Peyer's patch (tissue), 4 donors: ENCODE results near the gene CLDN6.

Source experiments
- POLR2A ChIP-seq, 2 donors: fragments of 450-650 bp; IDR thresholded peaks; one replicate each; pipeline ENCODE4 v1.5.1; 2017; ENCODE audit warnings: antibody characterized with exemption in 2 of 2, mild to moderate bottlenecking in 2 of 2, moderate library complexity in 2 of 2
- TF ChIP-seq, protein P1 (sequence below), 6 experiments: fragments of 450-650 bp in 4 of 6; fragments of 200-600 bp in 2 of 6; sonication (generic) in 1 of 6; IDR thresholded peaks; one replicate each; pipeline ENCODE4 v1.5.1; 2017 to 2019; ENCODE audit warnings: antibody characterized with exemption in 6 of 6, mild to moderate bottlenecking in 3 of 6, moderate library complexity in 1 of 6

GRCh38 chr16:3059041-3059722 is 41.2 kb upstream of the CLDN6 start:
- TF ChIP-seq, protein P1, sequence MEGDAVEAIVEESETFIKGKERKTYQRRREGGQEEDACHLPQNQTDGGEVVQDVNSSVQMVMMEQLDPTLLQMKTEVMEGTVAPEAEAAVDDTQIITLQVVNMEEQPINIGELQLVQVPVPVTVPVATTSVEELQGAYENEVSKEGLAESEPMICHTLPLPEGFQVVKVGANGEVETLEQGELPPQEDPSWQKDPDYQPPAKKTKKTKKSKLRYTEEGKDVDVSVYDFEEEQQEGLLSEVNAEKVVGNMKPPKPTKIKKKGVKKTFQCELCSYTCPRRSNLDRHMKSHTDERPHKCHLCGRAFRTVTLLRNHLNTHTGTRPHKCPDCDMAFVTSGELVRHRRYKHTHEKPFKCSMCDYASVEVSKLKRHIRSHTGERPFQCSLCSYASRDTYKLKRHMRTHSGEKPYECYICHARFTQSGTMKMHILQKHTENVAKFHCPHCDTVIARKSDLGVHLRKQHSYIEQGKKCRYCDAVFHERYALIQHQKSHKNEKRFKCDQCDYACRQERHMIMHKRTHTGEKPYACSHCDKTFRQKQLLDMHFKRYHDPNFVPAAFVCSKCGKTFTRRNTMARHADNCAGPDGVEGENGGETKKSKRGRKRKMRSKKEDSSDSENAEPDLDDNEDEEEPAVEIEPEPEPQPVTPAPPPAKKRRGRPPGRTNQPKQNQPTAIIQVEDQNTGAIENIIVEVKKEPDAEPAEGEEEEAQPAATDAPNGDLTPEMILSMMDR (IDR thresholded peaks at IDR 0.05): peak; percentile 97 to 99 (median 98)
- peak in 1 of 2 donors; percentile 55 for TF ChIP-seq POLR2A (IDR thresholded peaks at IDR 0.05)
